SW 1271 (cell line): ENCODE data around the gene GPHB5.
"Not testable (repeated sequence)": the region's sequence is repeated elsewhere in the genome, so short reads cannot be mapped to it uniquely, and the experiment has no call there.

Source experiments
- DNase-seq, 2 experiments: peaks; one replicate each; lab custom pipeline; 2025; lab: John Stamatoyannopoulos, UW

The GPHB5 gene

GRCh38 chr14:63295231-63295685 is 23.5 kb downstream of the GPHB5 start:
- DNase-seq: no peak

- no peak for DNase-seq
Measured at GRCh38 chr14:63292805-63293204, 25.9 kb downstream of the GPHB5 start.

GRCh38 chr14:63290741-63291430 is 27.8 kb downstream of the GPHB5 start:
- no peak for DNase-seq

- DNase-seq: no peak
Measured at GRCh38 chr14:63288853-63289252, 29.9 kb downstream of the GPHB5 start.

GRCh38 chr14:63287666-63288483 is 30.9 kb downstream of the GPHB5 start:
- DNase-seq: no peak

GRCh38 chr14:63286071-63286470 is 32.7 kb downstream of the GPHB5 start:
- DNase-seq: no peak

- no peak for DNase-seq
Measured at GRCh38 chr14:63283884-63284248, 34.9 kb downstream of the GPHB5 start.

- DNase-seq: no peak
Measured at GRCh38 chr14:63282997-63283883, 35.5 kb downstream of the GPHB5 start.

GRCh38 chr14:63279933-63280332 is 38.8 kb downstream of the GPHB5 start:
- DNase-seq: not testable (repeated sequence)

GRCh38 chr14:63277591-63278183 is 41.0 kb downstream of the GPHB5 start:
- DNase-seq: no peak

- peak in 1 of 2 experiments; percentile 69 for DNase-seq
Measured at GRCh38 chr14:63276492-63277342, 42.0 kb downstream of the GPHB5 start.

- no peak for DNase-seq
Measured at GRCh38 chr14:63276016-63276415, 42.7 kb downstream of the GPHB5 start.

GRCh38 chr14:63275611-63276010 is 43.1 kb downstream of the GPHB5 start:
- DNase-seq: no peak

- no peak for DNase-seq
Measured at GRCh38 chr14:63273717-63274655, 44.7 kb downstream of the GPHB5 start.

GRCh38 chr14:63273129-63273528 is 45.6 kb downstream of the GPHB5 start:
- DNase-seq: no peak

- DNase-seq: no peak
Measured at GRCh38 chr14:63269561-63270225, 49.0 kb downstream of the GPHB5 start.

- DNase-seq: no peak
Measured at GRCh38 chr14:63268771-63269170, 50.0 kb downstream of the GPHB5 start.

GRCh38 chr14:63267171-63267570 is 51.6 kb downstream of the GPHB5 start:
- DNase-seq: no peak

- no peak for DNase-seq
Measured at GRCh38 chr14:63266106-63266505, 52.6 kb downstream of the GPHB5 start.
